Mononuclear cell (primary cell): Measurements from ENCODE around the gene ETDC. TPM values are rescaled to one million over a fixed set of nuclear protein-coding genes. Genes with fewer than 3 reads are reported as not detected.
"Not testable (repeated sequence)": the region's sequence is repeated elsewhere in the genome, so short reads cannot be mapped to it uniquely, and the experiment has no call there.

Experiments used
- H3K27me3 ChIP-seq: 2 replicates; pipeline ENCODE4 v1.6.0; 2011; ENCODE audit warnings: low read length, control low read depth; ENCODE audit not compliant: insufficient read depth
- H3K4me1 ChIP-seq: 2 replicates; pipeline ENCODE4 v1.5.1; 2011; ENCODE audit warnings: mild to moderate bottlenecking, low read length, control low read depth; ENCODE audit not compliant: insufficient read depth
- H3K4me3 ChIP-seq: 2 replicates; pipeline ENCODE4 v1.5.1; 2011; ENCODE audit warnings: mild to moderate bottlenecking, low read length, moderate library complexity
- H3K9me3 ChIP-seq: 2 replicates; pipeline ENCODE4 v1.5.1; 2011; ENCODE audit warnings: low read depth, mild to moderate bottlenecking, control low read depth, low read length
- total RNA-seq: library from RNA; depleted of rRNA; stranded (reverse); fragments of >200 nt; gene quantifications from one replicate; pipeline ENCODE4 v1.2.3, GENCODE V29; 2012

ETDC gene
- total RNA-seq = not detected

GRCh38 chrX:135309430-135309923, at the start of gene ETDC:
ETDC (plus strand) TSS chrX:135309480; CDS start chrX:135309480, 0 bp downstream.
- Histone ChIP-seq H3K27me3 (no peaks in the 10 kb centered on the region), H3K4me1 (peaks cover 5% of the 10 kb centered on the region), H3K4me3 (no peak within 1 kb of the TSS), H3K9me3 (no peaks in the 10 kb centered on the region)

DNA sequence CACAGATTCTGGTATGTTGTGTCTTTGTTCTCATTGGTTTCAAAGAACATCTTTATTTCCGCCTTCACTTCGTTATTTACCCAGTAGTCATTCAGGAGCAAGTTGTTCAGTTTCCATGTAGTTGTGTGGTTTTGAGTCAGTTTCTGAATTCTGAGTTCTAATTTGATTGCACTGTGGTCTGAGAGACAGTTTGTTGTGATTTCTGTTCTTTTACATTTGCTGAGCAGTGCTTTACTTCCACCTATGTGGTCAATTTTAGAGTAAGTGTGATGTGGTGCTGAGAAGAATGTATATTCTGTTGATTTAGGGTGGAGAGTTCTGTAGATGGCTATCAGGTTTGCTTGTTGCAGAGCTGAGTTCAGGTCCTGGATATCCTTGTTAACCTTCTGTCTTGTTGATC, 48.3 kb upstream of the ETDC start:
- not testable (repeated sequence) for H3K4me3 ChIP-seq, H3K4me1 ChIP-seq, H3K27me3 ChIP-seq, H3K9me3 ChIP-seq

DNA sequence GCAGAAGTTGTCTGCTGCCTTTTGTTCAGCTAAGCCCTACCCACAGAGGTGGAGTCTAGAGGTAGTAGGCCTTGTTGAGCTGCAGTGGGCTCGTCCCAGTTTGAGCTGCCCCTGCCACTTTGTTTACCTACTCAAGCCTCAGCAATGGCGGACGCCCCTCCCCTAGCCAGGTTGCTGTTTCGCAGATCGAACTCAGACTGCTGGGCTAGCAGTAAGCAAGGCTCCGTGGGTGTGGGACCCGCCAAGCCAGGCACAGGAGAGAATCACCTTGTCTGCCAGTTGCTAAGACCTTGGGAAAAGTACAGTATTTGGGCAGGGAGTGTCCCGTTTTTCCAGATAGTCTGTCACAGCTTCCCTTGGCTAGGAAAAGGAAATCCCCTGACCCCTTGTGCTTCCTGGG, 45.9 kb upstream of the ETDC start:
- not testable (repeated sequence) for H3K4me3 ChIP-seq, H3K9me3 ChIP-seq, H3K27me3 ChIP-seq, H3K4me1 ChIP-seq

DNA sequence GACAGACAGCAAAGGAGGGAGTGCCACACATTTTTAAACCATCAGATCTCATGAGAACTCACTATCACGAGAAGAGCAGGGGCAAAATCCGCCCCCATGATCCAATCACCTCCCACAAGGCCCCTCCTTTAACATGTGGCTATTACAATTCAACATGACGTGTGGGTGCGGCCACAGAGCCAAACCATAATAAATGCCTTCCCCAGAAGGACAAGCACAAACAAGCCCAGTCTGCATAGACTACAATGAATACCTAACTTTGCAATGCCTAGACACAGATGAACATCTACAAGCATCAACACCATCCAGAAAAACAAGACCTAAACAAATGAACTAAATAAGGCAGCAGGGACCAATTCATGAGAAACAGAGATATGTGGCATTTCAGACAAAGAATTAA, 45.1 kb upstream of the ETDC start:
- H3K4me3 ChIP-seq = no peak overlapping the region
- no peaks in the 10 kb centered on the region for H3K9me3 ChIP-seq
- no peaks in the 10 kb centered on the region for H3K27me3 ChIP-seq
- H3K4me1 ChIP-seq = no peaks in the 10 kb centered on the region

DNA sequence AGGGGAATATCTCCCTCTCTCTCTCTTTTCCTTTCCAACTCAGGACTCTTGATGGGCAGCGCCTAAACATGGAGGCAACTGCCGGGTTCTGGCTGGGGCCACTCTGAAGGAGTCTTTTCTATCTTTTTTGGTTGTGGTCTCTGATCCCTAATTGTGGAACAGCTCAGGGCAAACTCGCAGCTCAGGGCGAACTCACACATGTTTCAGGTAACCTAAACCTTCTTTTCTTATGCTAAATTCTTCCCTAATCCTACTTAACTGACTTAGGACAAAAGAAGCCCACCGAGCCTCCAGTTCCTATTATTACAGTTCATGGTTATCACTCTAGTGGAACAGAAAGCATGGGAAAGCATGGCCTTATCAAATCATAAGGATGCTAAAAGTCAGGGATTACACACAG, 36.1 kb upstream of the ETDC start:
- Histone ChIP-seq H3K9me3 (no peaks in the 10 kb centered on the region), H3K27me3 (no peaks in the 10 kb centered on the region), H3K4me1 (no peaks in the 10 kb centered on the region), H3K4me3 (no peak overlapping the region)

GRCh38 chrX:135275973-135276372, 33.3 kb upstream of the ETDC start:
- no peak overlapping the region for H3K4me3 ChIP-seq
- H3K27me3 ChIP-seq = no peaks in the 10 kb centered on the region
- no peaks in the 10 kb centered on the region for H3K9me3 ChIP-seq
- H3K4me1 ChIP-seq = no peaks in the 10 kb centered on the region

- no peaks in the 10 kb centered on the region for H3K4me1 ChIP-seq
- no peaks in the 10 kb centered on the region for H3K27me3 ChIP-seq
- H3K4me3 ChIP-seq = no peak overlapping the region
- peaks cover 53% of the 10 kb centered on the region for H3K9me3 ChIP-seq
Measured at GRCh38 chrX:135287266-135287823, 21.9 kb upstream of the ETDC start.

GRCh38 chrX:135295238-135295943, 13.9 kb upstream of the ETDC start:
- Histone ChIP-seq H3K27me3 (no peaks in the 10 kb centered on the region), H3K9me3 (no peaks in the 10 kb centered on the region), H3K4me1 (peaks cover 11% of the 10 kb centered on the region), H3K4me3 (peak overlapping the region; percentile 45)

DNA sequence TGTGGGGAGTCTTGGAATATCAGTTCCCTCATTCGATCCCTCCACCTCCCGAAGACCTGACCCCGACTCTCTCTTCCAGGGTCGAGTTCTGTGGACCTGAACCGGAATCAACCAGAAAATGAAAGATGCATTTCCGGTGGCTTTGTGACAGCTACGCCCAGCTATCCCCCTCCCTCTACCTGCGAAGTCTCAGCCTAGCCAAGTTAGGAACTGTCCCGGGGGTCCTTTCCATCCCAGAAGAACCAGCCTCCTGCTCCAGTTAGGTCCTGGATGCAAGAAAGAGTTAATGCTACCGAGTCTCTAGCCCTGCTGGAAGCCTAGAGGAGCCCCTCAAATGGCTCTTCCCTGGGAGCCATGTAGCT, 13.4 kb upstream of the ETDC start:
- H3K4me3 ChIP-seq = peak overlapping the region; percentile 45
- H3K4me1 ChIP-seq = peaks cover 11% of the 10 kb centered on the region
- no peaks in the 10 kb centered on the region for H3K9me3 ChIP-seq
- no peaks in the 10 kb centered on the region for H3K27me3 ChIP-seq

DNA sequence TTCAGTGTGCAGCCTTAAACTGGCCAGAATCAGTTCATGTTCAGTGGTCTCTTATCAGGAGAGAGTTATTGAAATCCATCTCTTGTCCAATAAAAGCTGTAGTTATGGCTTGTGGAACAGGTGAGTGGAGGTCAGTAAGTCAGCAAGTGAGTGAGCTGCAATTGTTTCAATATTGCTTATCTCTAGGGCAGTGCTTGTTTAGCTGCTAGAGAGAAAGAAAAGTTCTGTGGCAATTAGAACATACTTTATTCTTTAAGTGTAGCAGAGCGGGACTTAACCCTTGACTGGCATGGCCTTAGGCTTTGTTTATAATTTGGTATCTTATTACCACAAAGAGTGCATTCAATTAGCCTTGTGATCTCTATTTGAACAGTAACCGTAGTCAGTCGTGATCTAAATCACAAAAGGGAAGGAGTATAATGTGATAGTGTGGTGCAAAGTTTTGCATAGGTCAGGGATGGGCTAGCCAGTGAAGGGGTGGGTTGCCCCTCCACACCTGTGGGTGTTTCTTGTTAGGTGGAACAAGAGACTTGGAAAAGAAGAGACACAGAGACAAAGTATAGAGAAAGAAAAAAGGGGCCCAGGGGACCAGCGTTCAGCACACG, 6.9 kb upstream of the ETDC start:
- Histone ChIP-seq H3K4me3 (no peak overlapping the region), H3K4me1 (no peaks in the 10 kb centered on the region), H3K27me3 (no peaks in the 10 kb centered on the region), H3K9me3 (no peaks in the 10 kb centered on the region)

- H3K4me1 ChIP-seq = peaks cover 5% of the 10 kb centered on the region
- no peaks in the 10 kb centered on the region for H3K9me3 ChIP-seq
- no peak overlapping the region for H3K4me3 ChIP-seq
- no peaks in the 10 kb centered on the region for H3K27me3 ChIP-seq
Measured at GRCh38 chrX:135304741-135305140, 4.5 kb upstream of the ETDC start.

GRCh38 chrX:135307171-135307570, 2.1 kb upstream of the ETDC start:
- H3K4me1 ChIP-seq = peaks cover 5% of the 10 kb centered on the region
- no peak overlapping the region for H3K4me3 ChIP-seq
- H3K27me3 ChIP-seq = no peaks in the 10 kb centered on the region
- H3K9me3 ChIP-seq = no peaks in the 10 kb centered on the region

DNA sequence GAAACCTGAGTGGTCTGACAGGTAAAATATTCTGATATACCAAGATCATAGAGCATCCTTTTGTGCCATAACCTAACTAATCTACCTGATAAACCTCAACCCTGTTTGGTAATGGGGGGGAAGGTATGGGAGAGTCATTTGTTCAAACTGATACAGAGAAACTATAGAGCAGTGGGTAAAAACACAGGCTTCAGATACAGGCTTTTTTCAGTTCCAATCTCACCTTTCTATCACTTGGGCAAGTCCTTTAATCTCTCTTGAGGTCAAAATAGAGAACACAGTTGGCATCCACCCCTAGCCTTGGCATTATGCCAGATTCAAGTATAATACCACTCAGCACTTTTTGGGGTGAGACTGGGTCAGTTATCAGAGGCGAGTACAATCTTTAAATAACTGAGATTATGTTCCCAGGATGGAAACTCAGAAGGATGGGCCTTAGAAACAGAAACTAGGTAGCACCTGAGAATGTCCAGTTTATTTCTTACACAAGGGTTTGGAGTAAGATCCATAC, 880 bp upstream of the ETDC start:
- peaks cover 5% of the 10 kb centered on the region for H3K4me1 ChIP-seq
- no peaks in the 10 kb centered on the region for H3K9me3 ChIP-seq
- no peaks in the 10 kb centered on the region for H3K27me3 ChIP-seq
- no peak overlapping the region for H3K4me3 ChIP-seq

- peaks cover 9% of the 10 kb centered on the region for H3K9me3 ChIP-seq
- H3K4me1 ChIP-seq = no peaks in the 10 kb centered on the region
- no peaks in the 10 kb centered on the region for H3K27me3 ChIP-seq
- no peak overlapping the region for H3K4me3 ChIP-seq
Measured at GRCh38 chrX:135315864-135316263, 6.6 kb downstream of the ETDC start.

DNA sequence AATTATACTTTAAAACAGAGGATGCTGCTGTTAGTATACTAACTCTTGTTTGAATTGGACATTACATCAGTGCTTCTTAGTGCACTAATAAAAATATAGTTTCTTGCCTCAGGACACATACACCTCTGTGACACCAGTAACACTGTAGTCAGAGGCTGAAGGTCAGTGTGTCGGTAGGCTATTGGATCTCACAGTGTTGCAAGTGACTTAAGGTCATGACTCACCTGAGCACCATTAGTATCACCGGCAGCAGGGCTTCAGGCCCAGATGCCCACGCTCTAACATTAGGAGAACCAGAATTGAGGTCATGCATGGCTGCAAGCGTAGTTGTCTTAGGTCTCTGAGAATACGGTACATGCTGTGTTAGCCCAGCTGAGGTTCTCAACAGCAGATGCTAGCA, 15.2 kb downstream of the ETDC start:
- Histone ChIP-seq H3K9me3 (peaks cover 15% of the 10 kb centered on the region), H3K4me1 (no peaks in the 10 kb centered on the region), H3K27me3 (no peaks in the 10 kb centered on the region), H3K4me3 (no peak overlapping the region)
